GM18505 (cell line): Measurements from ENCODE around the gene DEFB129.
"Not testable (repeated sequence)": the region's sequence is repeated elsewhere in the genome, so short reads cannot be mapped to it uniquely, and the experiment has no call there.

Source experiments
- ATAC-seq: cut with Tn5 transposase; IDR thresholded peaks from one replicate; pipeline ENCODE4 v1.9.1; 2021; ENCODE audit not compliant: unreplicated experiment
- POLR2A ChIP-seq: IDR thresholded peaks from 4 replicates; pipeline ENCODE4 v1.6.1; 2011; ENCODE audit warnings: borderline replicate concordance; ENCODE audit not compliant: insufficient read depth, insufficient read length; ENCODE audit errors: extremely low read depth

The DEFB129 gene

DNA sequence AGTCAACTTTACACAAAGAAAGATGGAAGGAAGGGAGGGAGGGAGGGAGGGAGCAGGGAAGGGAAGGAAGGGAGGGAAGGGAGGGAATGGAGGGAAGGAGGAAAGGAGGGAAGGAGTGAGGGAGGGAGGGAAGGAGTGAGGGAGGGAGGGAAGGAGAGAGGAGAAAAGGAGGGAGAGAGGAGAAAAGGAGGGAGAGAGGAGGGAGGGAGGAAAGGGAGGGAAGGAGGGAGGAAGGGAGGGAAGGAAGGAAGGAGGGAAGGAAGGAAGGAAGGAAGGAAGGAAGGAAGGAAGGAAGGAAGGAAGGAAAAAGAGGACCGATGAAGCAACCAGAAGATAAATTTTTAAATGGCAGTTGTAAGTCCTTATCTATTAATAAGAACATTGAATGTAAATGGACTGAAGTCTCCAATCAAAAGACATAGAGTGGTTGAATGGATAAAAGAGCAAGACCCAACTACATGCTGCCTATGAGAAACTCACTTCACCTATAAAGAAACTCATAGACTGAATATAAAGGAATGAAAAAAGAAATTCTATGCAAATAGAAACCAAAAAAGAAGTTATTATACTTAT, 5.7 kb upstream of the DEFB129 start:
- no peak for ATAC-seq
- no peak for TF ChIP-seq POLR2A

DNA sequence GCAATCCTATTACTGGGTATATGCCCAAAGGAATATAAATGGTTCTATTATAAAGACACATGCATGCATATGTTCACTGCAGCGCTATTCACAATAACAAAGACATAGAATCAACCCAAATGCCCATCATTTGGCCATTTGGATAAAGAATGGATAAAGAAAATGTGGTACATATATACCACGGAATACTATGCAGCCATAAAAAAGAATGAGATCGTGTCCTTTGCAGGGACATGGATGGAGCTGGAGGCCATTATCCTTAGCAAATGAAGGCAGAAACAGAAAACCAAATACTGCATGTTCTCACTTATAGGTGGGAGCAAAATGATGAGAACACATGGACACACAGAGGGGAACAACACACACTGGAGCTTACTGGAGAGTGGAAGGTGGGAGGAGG, 1.2 kb upstream of the DEFB129 start:
- not testable (repeated sequence) for ATAC-seq

DNA sequence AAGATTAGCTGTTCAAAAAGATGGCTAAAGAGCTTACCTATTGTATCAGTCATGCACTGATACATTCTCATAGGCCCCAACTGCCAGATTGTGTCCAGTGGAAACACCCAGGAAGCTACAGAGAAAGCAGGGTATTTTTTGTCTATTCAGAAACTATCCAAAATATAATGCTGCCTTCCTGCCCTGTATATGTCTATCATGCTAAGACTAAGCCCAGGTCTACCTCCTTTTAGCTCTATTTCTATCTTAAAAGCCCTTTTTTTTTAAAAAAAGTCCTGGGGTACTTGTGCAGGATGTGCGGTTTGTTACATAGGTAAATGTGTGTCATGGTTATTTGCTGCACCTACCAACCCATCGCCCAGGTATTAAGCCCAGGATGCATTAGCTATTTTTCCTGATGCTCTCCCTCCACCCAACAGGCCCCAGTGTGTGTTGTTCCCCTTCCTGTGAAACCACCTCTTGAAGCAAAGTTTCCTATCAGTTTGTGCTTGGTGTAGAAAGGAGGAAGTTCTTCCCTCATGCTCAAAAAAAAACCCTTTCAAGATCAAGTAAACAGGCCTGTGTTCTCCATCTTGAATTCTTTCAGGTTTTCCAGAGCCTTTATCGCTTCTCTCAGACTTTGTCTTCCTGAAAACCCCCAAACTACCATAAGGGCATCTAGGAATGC, 514 bp downstream of the DEFB129 start:
- TF ChIP-seq POLR2A: no peak

DNA sequence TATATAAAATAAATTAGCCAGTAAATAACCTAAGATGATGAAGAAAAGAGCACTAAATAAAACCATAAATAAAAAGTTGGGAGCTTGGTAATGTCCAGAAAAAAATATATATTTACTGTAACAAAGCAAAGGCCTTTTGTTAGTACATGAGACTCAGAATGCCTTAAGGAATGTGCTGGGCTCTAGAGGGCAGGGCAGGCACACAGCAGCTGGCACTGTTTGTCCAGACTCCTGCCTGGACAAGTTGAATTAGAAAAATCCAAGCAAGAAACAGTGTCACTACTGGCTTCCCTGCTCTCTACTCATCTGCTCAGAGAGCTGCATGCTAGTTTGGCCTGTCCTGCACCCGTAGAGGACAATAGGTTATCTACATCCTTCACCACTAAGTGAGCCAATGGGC, 8.8 kb downstream of the DEFB129 start:
- TF ChIP-seq POLR2A: no peak
- no peak for ATAC-seq

More for the DNA sequence above, 514 bp downstream of the DEFB129 start:
- no peak for ATAC-seq

DNA sequence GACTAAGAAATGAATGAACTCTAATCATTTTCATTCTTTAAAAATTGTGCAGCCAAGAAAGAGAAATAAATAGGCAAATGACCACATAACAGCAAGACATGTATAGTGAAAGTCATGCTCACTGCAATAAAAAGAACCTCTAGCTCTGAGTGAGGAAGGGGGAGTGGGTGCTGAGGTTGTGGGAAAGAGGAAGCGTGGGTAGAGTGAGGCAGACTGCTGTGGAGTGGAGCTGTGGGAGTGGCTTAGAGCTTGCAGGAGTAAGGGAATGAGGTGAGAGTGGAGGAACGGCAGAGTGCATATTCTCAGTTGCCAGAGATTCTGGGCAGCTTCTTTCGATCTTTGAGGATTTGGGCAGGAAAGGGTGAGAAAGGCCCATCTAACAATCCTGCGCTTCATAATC, 10.4 kb downstream of the DEFB129 start:
- ATAC-seq: no peak
- no peak for TF ChIP-seq POLR2A

DNA sequence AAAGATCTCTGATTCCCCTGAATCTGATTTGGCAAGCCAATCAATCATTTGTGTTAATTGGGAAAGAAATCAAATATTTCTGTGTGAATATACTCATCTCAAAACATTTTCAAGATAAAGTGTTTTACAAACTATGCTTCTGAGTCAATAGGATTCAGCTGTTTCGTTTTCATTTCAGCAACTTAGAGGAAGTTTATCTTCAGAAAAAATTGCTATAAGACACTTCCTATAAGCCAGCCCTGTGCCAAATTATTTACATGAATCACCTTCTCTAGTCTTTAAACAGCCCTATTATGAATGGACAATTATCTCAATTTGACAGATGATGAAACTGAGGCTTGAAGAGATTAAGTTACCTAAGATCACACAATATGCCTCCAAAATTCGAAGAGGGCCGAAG, 10.9 kb downstream of the DEFB129 start:
- TF ChIP-seq POLR2A: no peak
- ATAC-seq: no peak

DNA sequence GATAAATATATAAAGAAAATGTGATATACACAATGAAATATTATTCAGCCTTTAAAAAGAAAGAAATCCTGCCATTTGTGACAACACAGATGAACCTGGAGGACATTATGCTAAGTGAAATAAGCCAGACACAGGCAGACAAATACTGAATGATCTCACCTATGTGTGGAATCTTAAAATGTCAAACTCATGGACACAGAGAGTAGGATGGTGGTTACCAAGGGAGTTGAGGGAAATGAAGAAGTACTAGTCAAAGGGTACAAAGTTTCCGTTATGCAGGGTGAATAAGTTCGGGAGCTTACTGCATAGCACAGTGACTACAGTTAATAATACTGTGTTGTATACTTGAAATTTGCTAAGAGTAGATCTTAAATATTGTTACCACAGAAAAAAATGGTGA, 15.8 kb downstream of the DEFB129 start:
- no peak for ATAC-seq

DNA sequence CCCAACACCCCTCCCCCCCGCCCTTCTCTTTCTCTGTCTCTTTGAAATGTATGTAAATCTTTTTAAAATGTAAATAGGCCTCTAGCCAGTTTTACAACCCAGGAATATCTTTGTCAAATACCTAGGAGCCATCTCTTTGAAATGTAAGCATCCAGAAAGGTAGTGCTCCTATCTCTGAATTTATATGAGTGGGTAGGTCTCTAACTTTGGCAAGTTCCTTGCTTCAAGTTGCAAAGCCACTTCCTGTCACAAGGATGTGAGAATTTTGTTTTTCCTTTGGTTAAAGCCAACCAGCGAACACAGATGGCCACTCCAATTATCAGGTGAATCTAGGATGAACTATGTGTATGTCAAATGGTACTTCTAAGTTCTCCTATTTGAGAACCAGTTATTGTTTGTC, 24.3 kb downstream of the DEFB129 start:
- TF ChIP-seq POLR2A: no peak
- ATAC-seq: no peak

More for the DNA sequence above, 15.8 kb downstream of the DEFB129 start:
- TF ChIP-seq POLR2A: no peak

DNA sequence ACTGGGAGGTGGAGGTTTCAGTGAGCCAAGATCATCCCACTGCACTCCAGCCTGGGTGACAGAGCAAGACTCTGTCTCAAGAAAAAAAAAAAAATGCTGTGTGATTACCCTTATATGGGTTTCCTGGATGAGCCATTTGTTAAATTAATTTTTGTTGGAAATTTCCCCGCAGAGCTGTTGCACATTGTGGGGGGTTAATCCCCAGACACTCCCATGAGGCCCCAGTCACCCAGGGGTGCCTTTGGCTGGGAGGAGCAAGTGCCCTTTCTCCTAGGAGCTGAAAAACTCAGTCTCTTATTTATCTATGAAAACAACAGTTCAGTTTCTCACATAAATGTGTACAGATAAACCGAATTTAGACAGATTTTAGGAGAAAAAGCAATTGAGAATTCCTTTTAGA, 25.7 kb downstream of the DEFB129 start:
- TF ChIP-seq POLR2A: no peak
- no peak for ATAC-seq

DNA sequence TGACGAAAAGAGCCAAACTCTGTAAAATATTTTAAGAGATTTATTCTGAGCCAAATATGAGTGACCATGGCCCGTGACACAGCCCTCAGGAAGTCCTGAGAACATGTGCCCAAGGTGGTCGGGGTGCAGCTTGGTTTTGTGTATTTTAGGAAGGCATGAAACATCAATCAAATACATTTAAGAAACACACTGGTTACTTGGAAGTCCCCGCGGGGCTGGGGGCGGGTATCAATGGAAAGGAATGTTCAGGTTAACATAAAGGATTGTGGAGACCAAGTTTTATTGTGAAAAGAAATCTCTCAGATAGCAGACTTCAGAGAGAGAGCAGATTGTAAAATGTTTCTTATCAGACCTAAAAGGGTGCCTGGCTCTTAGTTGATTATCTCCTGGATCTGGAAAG, 26.4 kb downstream of the DEFB129 start:
- not testable (repeated sequence) for ATAC-seq

DNA sequence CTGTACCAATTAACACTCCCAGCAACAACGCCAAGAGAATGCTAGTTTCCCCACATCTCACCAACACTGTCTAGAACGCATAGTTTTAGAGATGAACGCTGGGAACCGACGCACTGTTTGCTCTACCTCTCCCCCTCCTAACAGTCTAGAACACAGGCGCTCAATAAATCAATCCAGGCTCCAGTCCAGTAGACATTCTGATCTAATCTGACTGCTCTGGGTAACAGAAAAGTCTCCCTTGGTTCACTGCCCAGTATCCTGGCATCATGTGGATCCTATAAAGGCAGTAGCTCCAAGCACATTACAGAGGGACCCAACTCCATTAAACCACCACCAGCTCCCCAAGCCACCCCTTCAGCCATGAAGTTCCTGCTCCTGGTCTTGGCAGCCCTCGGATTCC, 30.4 kb downstream of the DEFB129 start, which contains the start of gene DEFB132:
TSS of gene DEFB132 (plus strand) at position 306 of the 400 bp plus-strand sequence. CDS start at position 361, 55 bp downstream.
- TF ChIP-seq POLR2A: no peak
- ATAC-seq: no peak

DNA sequence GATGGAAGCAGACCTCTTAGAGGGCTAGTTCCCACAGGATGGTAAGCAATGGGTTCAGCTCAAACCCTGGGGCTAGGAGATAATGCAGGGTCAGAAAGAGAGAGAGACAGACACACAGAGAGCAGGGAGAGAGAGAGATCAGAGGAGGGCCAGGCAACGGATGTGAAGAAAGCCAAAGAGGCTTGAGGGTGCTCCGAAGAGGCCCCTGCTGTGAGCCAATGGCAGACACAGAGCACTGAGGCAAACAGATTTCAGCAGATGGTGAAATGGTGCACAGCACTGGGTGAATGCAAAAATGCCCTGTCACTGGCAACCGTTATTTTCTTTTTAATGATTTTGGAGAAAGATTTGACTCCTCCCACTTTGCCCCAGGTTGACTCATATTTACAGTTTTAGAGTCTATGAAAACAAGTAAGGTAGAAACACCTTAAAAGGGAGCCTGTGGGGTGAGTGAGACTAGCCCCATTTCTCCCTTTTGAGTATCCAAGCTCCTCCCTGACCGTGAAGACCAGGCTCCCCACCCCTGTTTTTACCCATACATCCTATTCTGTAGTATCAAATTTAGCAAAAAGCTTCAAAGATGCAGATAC, 31.3 kb downstream of the DEFB129 start:
- no peak for ATAC-seq
- no peak for TF ChIP-seq POLR2A

DNA sequence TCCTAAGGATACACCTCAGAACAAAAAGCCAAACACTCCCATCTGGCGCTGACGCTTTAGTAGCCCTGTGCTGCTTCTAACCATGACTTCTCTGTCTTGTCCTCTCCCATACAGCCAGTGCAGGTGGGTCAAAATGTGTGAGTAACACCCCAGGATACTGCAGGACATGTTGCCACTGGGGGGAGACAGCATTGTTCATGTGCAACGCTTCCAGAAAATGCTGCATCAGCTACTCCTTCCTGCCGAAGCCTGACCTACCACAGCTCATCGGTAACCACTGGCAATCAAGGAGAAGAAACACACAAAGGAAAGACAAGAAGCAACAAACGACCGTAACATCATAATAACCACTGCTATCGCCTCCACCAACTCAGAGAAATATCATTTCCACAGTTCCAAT, 31.9 kb downstream of the DEFB129 start:
- no peak for ATAC-seq
- no peak for TF ChIP-seq POLR2A

DNA sequence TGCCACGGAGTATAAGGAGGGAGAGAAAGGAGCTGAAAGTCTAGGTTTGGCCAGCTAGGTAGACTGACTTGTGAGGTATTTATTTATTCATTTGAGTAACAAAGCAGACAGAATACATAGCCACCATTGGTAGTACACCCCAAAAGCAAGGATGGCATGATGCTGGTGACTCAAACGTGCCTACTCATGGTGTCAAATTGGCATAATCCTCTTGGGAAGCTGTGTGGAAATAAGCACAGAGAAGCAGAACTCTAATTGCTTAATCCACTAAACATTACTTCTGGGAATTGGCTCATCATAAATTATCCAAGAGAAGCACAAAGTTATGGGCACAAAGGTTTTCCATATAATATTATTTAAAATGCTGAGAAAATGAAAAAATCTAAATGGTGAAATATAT, 32.9 kb downstream of the DEFB129 start:
- no peak for ATAC-seq
- no peak for TF ChIP-seq POLR2A
